ENCODE results near the gene FANCB. TPM values are rescaled to one million over a fixed set of nuclear protein-coding genes. Genes with fewer than 3 reads are reported as not detected.

Gene FANCB
- total RNA-seq (1 to 10 TPM; 1.7 to 2.0 TPM), polyA plus RNA-seq (under 1 TPM in 1 of 2 donors, not detected in 1; 0.38 TPM)
- long read RNA-seq, donor 1, partial matches to known transcripts, result 0 of 1 reads
- long read RNA-seq, donor 1, other reads (novel, unspliced or antisense), result 1 of 1 reads
- long read RNA-seq, donor 2, result 0 reads

GRCh38 chrX:14872851-14873675, at the start of gene FANCB, which contains the start of gene MOSPD2:
FANCB (minus strand) TSS chrX:14873069; CDS start chrX:14865510, 7,559 bp downstream.
MOSPD2 (plus strand) TSS chrX:14873421; CDS start chrX:14873529, 108 bp downstream.
- WGBS, 2 donors, result 0 to 27% methylated on average over 78 of the region's 78 CpGs
- peak; percentile 99 for ATAC-seq (ENCODE audit: low FRiP score)
- DNase-seq, result peak; percentile 97
- Histone ChIP-seq H3K4me1 (ENCODE audit: control insufficient read depth in 1 of 2, insufficient read depth in 2 of 2, low read length in 2 of 2) (no peaks in the 10 kb centered on the region), H3K36me3 (ENCODE audit: control insufficient read depth in 1 of 2, insufficient read depth in 2 of 2, low read length in 1 of 2) (no peaks in the 10 kb centered on the region), H3K9me3 (ENCODE audit: control insufficient read depth, low read length) (no peaks in the 10 kb centered on the region), H3K27me3 (ENCODE audit: control insufficient read depth in 1 of 2, insufficient read depth in 2 of 2, low read length in 1 of 2) (no peaks in the 10 kb centered on the region), H3K27ac (ENCODE audit: low read depth in 1 of 2, low read length in 2 of 2) (peak within 1 kb of the TSS in 1 of 2 donors; percentile 35), H3K4me3 (ENCODE audit: low read length in 2 of 2) (peak within 1 kb of the TSS; percentile 14 to 21)
- intact Hi-C loops (cut with DNase I), result no loop called here

- no peak for ATAC-seq (ENCODE audit: low FRiP score)
- H3K4me3 ChIP-seq (ENCODE audit: low read length in 2 of 2), result no peak overlapping the region
- H3K36me3 ChIP-seq (ENCODE audit: control insufficient read depth in 1 of 2, insufficient read depth in 2 of 2, low read length in 1 of 2), result no peaks in the 10 kb centered on the region
- intact Hi-C loops (cut with DNase I), result no loop called here
- no peaks in the 10 kb centered on the region for H3K9me3 ChIP-seq (ENCODE audit: control insufficient read depth, low read length)
- H3K4me1 ChIP-seq (ENCODE audit: control insufficient read depth in 1 of 2, insufficient read depth in 2 of 2, low read length in 2 of 2), result no peaks in the 10 kb centered on the region
- DNase-seq, result no peak
- H3K27ac ChIP-seq (ENCODE audit: low read depth in 1 of 2, low read length in 2 of 2), result no peak overlapping the region
- no peaks in the 10 kb centered on the region for H3K27me3 ChIP-seq (ENCODE audit: control insufficient read depth in 1 of 2, insufficient read depth in 2 of 2, low read length in 1 of 2)
- 53 to 62% methylated on average over 6 of the region's 6 CpGs for WGBS, 2 donors
Measured at GRCh38 chrX:14922437-14922836, 49.6 kb upstream of the FANCB start.

- no peaks in the 10 kb centered on the region for H3K27me3 ChIP-seq (ENCODE audit: control insufficient read depth in 1 of 2, insufficient read depth in 2 of 2, low read length in 1 of 2)
- no peak overlapping the region for H3K27ac ChIP-seq (ENCODE audit: low read depth in 1 of 2, low read length in 2 of 2)
- intact Hi-C loops (cut with DNase I), result no loop called here
- DNase-seq, result no peak
- H3K4me3 ChIP-seq (ENCODE audit: low read length in 2 of 2), result no peak overlapping the region
- ATAC-seq (ENCODE audit: low FRiP score), result no peak
- no peaks in the 10 kb centered on the region for H3K4me1 ChIP-seq (ENCODE audit: control insufficient read depth in 1 of 2, insufficient read depth in 2 of 2, low read length in 2 of 2)
- WGBS, 2 donors, result 46 to 63% methylated on average over 2 of the region's 2 CpGs
- no peaks in the 10 kb centered on the region for H3K9me3 ChIP-seq (ENCODE audit: control insufficient read depth, low read length)
- no peaks in the 10 kb centered on the region for H3K36me3 ChIP-seq (ENCODE audit: control insufficient read depth in 1 of 2, insufficient read depth in 2 of 2, low read length in 1 of 2)
Measured at GRCh38 chrX:14920196-14920595, 47.3 kb upstream of the FANCB start.

- WGBS, 2 donors, result 15 to 17% methylated on average over 2 of the region's 2 CpGs
Measured at GRCh38 chrX:14919407-14919806, 46.5 kb upstream of the FANCB start.

GRCh38 chrX:14916017-14916674, 43.3 kb upstream of the FANCB start:
- Histone ChIP-seq H3K27ac (ENCODE audit: low read depth in 1 of 2, low read length in 2 of 2) (peak overlapping the region in 1 of 2 donors; percentile 17), H3K36me3 (ENCODE audit: control insufficient read depth in 1 of 2, insufficient read depth in 2 of 2, low read length in 1 of 2) (peaks cover 2 to 3% of the 10 kb centered on the region in 2 donors), H3K4me1 (ENCODE audit: control insufficient read depth in 1 of 2, insufficient read depth in 2 of 2, low read length in 2 of 2) (no peaks in the 10 kb centered on the region), H3K9me3 (ENCODE audit: control insufficient read depth, low read length) (no peaks in the 10 kb centered on the region), H3K27me3 (ENCODE audit: control insufficient read depth in 1 of 2, insufficient read depth in 2 of 2, low read length in 1 of 2) (no peaks in the 10 kb centered on the region), H3K4me3 (ENCODE audit: low read length in 2 of 2) (no peak overlapping the region)
- no peak for ATAC-seq (ENCODE audit: low FRiP score)
- intact Hi-C loops (cut with DNase I), result no loop called here
- no peak for DNase-seq
- WGBS, 2 donors, result 35 to 41% methylated on average over 3 of the region's 3 CpGs

More at GRCh38 chrX:14919407-14919806, 46.5 kb upstream of the FANCB start:
- ATAC-seq (ENCODE audit: low FRiP score) (no peak), DNase-seq (no peak)
- H3K27ac ChIP-seq (ENCODE audit: low read depth in 1 of 2, low read length in 2 of 2), result peak overlapping the region in 1 of 2 donors; percentile 28
- intact Hi-C loops (cut with DNase I), result no loop called here
- H3K4me3 ChIP-seq (ENCODE audit: low read length in 2 of 2), result no peak overlapping the region
- no peaks in the 10 kb centered on the region for H3K27me3 ChIP-seq (ENCODE audit: control insufficient read depth in 1 of 2, insufficient read depth in 2 of 2, low read length in 1 of 2)
- no peaks in the 10 kb centered on the region for H3K9me3 ChIP-seq (ENCODE audit: control insufficient read depth, low read length)
- H3K36me3 ChIP-seq (ENCODE audit: control insufficient read depth in 1 of 2, insufficient read depth in 2 of 2, low read length in 1 of 2), result no peaks in the 10 kb centered on the region
- no peaks in the 10 kb centered on the region for H3K4me1 ChIP-seq (ENCODE audit: control insufficient read depth in 1 of 2, insufficient read depth in 2 of 2, low read length in 2 of 2)

GRCh38 chrX:14915596-14915995, 42.7 kb upstream of the FANCB start:
- Histone ChIP-seq H3K4me3 (ENCODE audit: low read length in 2 of 2) (no peak overlapping the region), H3K27ac (ENCODE audit: low read depth in 1 of 2, low read length in 2 of 2) (no peak overlapping the region), H3K36me3 (ENCODE audit: control insufficient read depth in 1 of 2, insufficient read depth in 2 of 2, low read length in 1 of 2) (peaks cover 2 to 3% of the 10 kb centered on the region in 2 donors), H3K4me1 (ENCODE audit: control insufficient read depth in 1 of 2, insufficient read depth in 2 of 2, low read length in 2 of 2) (no peaks in the 10 kb centered on the region), H3K9me3 (ENCODE audit: control insufficient read depth, low read length) (no peaks in the 10 kb centered on the region), H3K27me3 (ENCODE audit: control insufficient read depth in 1 of 2, insufficient read depth in 2 of 2, low read length in 1 of 2) (no peaks in the 10 kb centered on the region)
- DNase-seq (no peak), ATAC-seq (ENCODE audit: low FRiP score) (no peak)
- 89 to 90% methylated on average over 3 of the region's 3 CpGs for WGBS, 2 donors
- intact Hi-C loops (cut with DNase I), result no loop called here

- intact Hi-C loops (cut with DNase I), result no loop called here
- ATAC-seq (ENCODE audit: low FRiP score) (no peak), DNase-seq (no peak)
- no peaks in the 10 kb centered on the region for H3K4me1 ChIP-seq (ENCODE audit: control insufficient read depth in 1 of 2, insufficient read depth in 2 of 2, low read length in 2 of 2)
- H3K36me3 ChIP-seq (ENCODE audit: control insufficient read depth in 1 of 2, insufficient read depth in 2 of 2, low read length in 1 of 2), result peaks cover 2 to 3% of the 10 kb centered on the region in 2 donors
- no peaks in the 10 kb centered on the region for H3K9me3 ChIP-seq (ENCODE audit: control insufficient read depth, low read length)
- no peak overlapping the region for H3K27ac ChIP-seq (ENCODE audit: low read depth in 1 of 2, low read length in 2 of 2)
- no peak overlapping the region for H3K4me3 ChIP-seq (ENCODE audit: low read length in 2 of 2)
- H3K27me3 ChIP-seq (ENCODE audit: control insufficient read depth in 1 of 2, insufficient read depth in 2 of 2, low read length in 1 of 2), result no peaks in the 10 kb centered on the region
- 93 to 95% methylated on average over 2 of the region's 2 CpGs for WGBS, 2 donors
Measured at GRCh38 chrX:14913241-14913640, 40.4 kb upstream of the FANCB start.

- no peak for ATAC-seq (ENCODE audit: low FRiP score)
- intact Hi-C loops (cut with DNase I), result no loop called here
- Histone ChIP-seq H3K9me3 (ENCODE audit: control insufficient read depth, low read length) (no peaks in the 10 kb centered on the region), H3K36me3 (ENCODE audit: control insufficient read depth in 1 of 2, insufficient read depth in 2 of 2, low read length in 1 of 2) (no peaks in the 10 kb centered on the region), H3K4me1 (ENCODE audit: control insufficient read depth in 1 of 2, insufficient read depth in 2 of 2, low read length in 2 of 2) (no peaks in the 10 kb centered on the region), H3K27me3 (ENCODE audit: control insufficient read depth in 1 of 2, insufficient read depth in 2 of 2, low read length in 1 of 2) (no peaks in the 10 kb centered on the region), H3K27ac (ENCODE audit: low read depth in 1 of 2, low read length in 2 of 2) (no peak overlapping the region), H3K4me3 (ENCODE audit: low read length in 2 of 2) (no peak overlapping the region)
- DNase-seq, result no peak
- 4 to 10% methylated on average over 2 of the region's 2 CpGs for WGBS, 2 donors
Measured at GRCh38 chrX:14903891-14904290, 31.0 kb upstream of the FANCB start.
